PFSK-1 (cell line): ENCODE data around the gene EIF2B4.

Experiments used
- SIN3A ChIP-seq: IDR thresholded peaks from 2 replicates; pipeline ENCODE4 v1.6.1; 2012; ENCODE audit warnings: mild to moderate bottlenecking, low read length, moderate library complexity, borderline replicate concordance; ENCODE audit not compliant: insufficient read depth
- TAF1 ChIP-seq: IDR thresholded peaks from 2 replicates; pipeline ENCODE4 v1.6.1; 2012; ENCODE audit warnings: low read length, control low read depth, borderline replicate concordance; ENCODE audit not compliant: insufficient read depth

- TF ChIP-seq TAF1 = 0 out of 2 replicates have a peak, but pooled peaks have one; percentile 33
- TF ChIP-seq SIN3A = no peak
Measured at GRCh38 chr2:27408601-27409320, 38.6 kb upstream of the EIF2B4 start.
